ENCODE measurements around the gene OPA1. TPM values are rescaled to one million over a fixed set of nuclear protein-coding genes. Genes with fewer than 3 reads are reported as not detected.
A peak's percentile ranks its signal among the peaks of the same experiment; 100 is the strongest.

Gene OPA1
- polyA plus RNA-seq (24.2 to 50.1 TPM (median 36.0 TPM) in 3 replicates), polyA minus RNA-seq (26.6 to 131 TPM (median 82.9 TPM) in 3 replicates)
- 122 TPM for polyA plus RNA-seq (2011; ENCODE audit: low read depth)
- 28.4 and 60.2 TPM in 2 replicates for polyA plus RNA-seq (2011; cell fraction: cytosol; rRNA removed)
- 31.4 and 40.4 TPM in 2 replicates for polyA plus RNA-seq (2011; cell fraction: nucleus; rRNA removed)
- 29.2 and 33.6 TPM in 2 replicates for polyA plus RNA-seq (2012; ENCODE audit: low replicate concordance)
- polyA minus RNA-seq (2011; cell fraction: cytosol; rRNA and poly(A)+ RNA removed): 63.9 TPM
- polyA minus RNA-seq (2011; cell fraction: nucleus; rRNA and poly(A)+ RNA removed): 52.4 and 78.2 TPM in 2 replicates

- Histone ChIP-seq H3K9me1 (ENCODE audit: control insufficient read depth, extremely low read depth, insufficient read depth, low read length) (no peaks in the 10 kb centered on the region), H4K20me1 (ENCODE audit: control insufficient read depth, extremely low read depth, insufficient read depth, low read length) (peaks cover 2% of the 10 kb centered on the region), H2AFZ (ENCODE audit: control insufficient read depth, low read length) (peak within 1 kb of the TSS; percentile 88), H3K36me3 (ENCODE audit: control insufficient read depth in 2 of 2, extremely low read depth in 1 of 2, insufficient read depth in 2 of 2, low read length in 2 of 2) (peaks cover 0 to 4% of the 10 kb centered on the region in 2 experiments), H3K27me3 (ENCODE audit: control insufficient read depth, extremely low read depth, insufficient read depth, low read length) (no peaks in the 10 kb centered on the region), H3K4me2 (ENCODE audit: control insufficient read depth, extremely low read depth, insufficient read depth, low read depth, low read length) (peak within 1 kb of the TSS; percentile 86), H3K79me2 (ENCODE audit: control insufficient read depth, insufficient read depth, low read length) (peaks cover 49% of the 10 kb centered on the region), H3K9ac (ENCODE audit: control insufficient read depth, extremely low read depth, insufficient read depth, low read length) (peak within 1 kb of the TSS; percentile 95), H3K9me3 (ENCODE audit: control insufficient read depth, low read depth, low read length) (no peaks in the 10 kb centered on the region), H3K4me1 (ENCODE audit: control insufficient read depth, extremely low read depth, insufficient read depth, low read length) (peaks cover 29% of the 10 kb centered on the region), H3K27ac (ENCODE audit: control insufficient read depth, insufficient read depth, low read length) (peak within 1 kb of the TSS; percentile 82), H3K4me3 (ENCODE audit: control insufficient read depth in 2 of 3, extremely low read depth in 1 of 3, insufficient read depth in 2 of 3, low read depth in 1 of 3, low read length in 3 of 3) (peak within 1 kb of the TSS; percentile 79 to 94 (median 91))
- peak; percentile 91 for DNase-seq (ENCODE audit: low read depth, low spot score)
- TF ChIP-seq CTCF (optimal IDR thresholded peaks at IDR 0.05 in 1 of 3, IDR thresholded peaks at IDR 0.05 in 1 of 3, conservative IDR thresholded peaks at IDR 0.05 in 1 of 3; ENCODE audit: extremely low read depth in 1 of 3, insufficient read depth in 2 of 3, low read length in 3 of 3) (peak; percentile 12 to 41 (median 24)), EZH2 (IDR thresholded peaks at IDR 0.05; ENCODE audit: low read length) (no peak)
- peak; percentile 44 for FAIRE-seq
- dilution Hi-C loops (cut with MboI; ENCODE audit: extremely low pct_ligation_motif_present, low sequenced_read_pairs): no loop called here
Observed at GRCh38 chr3:193592841-193593667, at the start of gene OPA1. Gene OPA1, plus strand, starts transcription at chr3:193593208. Its CDS starts 170 bp downstream, at chr3:193593378.

GRCh38 chr3:193544289-193544688 lies 48.7 kb upstream of the OPA1 start:
- H3K4me3 ChIP-seq (ENCODE audit: control insufficient read depth in 2 of 3, extremely low read depth in 1 of 3, insufficient read depth in 2 of 3, low read depth in 1 of 3, low read length in 3 of 3): no peak overlapping the region
- H3K79me2 ChIP-seq (ENCODE audit: control insufficient read depth, insufficient read depth, low read length): no peaks in the 10 kb centered on the region
- no peaks in the 10 kb centered on the region for H3K9me3 ChIP-seq (ENCODE audit: control insufficient read depth, low read depth, low read length)
- FAIRE-seq (no peak), DNase-seq (ENCODE audit: low read depth, low spot score) (no peak)
- H3K4me1 ChIP-seq (ENCODE audit: control insufficient read depth, extremely low read depth, insufficient read depth, low read length): no peaks in the 10 kb centered on the region
- TF ChIP-seq CTCF (optimal IDR thresholded peaks at IDR 0.05 in 1 of 3, IDR thresholded peaks at IDR 0.05 in 1 of 3, conservative IDR thresholded peaks at IDR 0.05 in 1 of 3; ENCODE audit: extremely low read depth in 1 of 3, insufficient read depth in 2 of 3, low read length in 3 of 3) (no peak), EZH2 (IDR thresholded peaks at IDR 0.05; ENCODE audit: low read length) (no peak)
- no peaks in the 10 kb centered on the region for H3K36me3 ChIP-seq (ENCODE audit: control insufficient read depth in 2 of 2, extremely low read depth in 1 of 2, insufficient read depth in 2 of 2, low read length in 2 of 2)
- no peak overlapping the region for H2AFZ ChIP-seq (ENCODE audit: control insufficient read depth, low read length)
- H3K9ac ChIP-seq (ENCODE audit: control insufficient read depth, extremely low read depth, insufficient read depth, low read length): no peak overlapping the region
- no peak overlapping the region for H3K4me2 ChIP-seq (ENCODE audit: control insufficient read depth, extremely low read depth, insufficient read depth, low read depth, low read length)
- H4K20me1 ChIP-seq (ENCODE audit: control insufficient read depth, extremely low read depth, insufficient read depth, low read length): no peaks in the 10 kb centered on the region
- H3K27ac ChIP-seq (ENCODE audit: control insufficient read depth, insufficient read depth, low read length): no peak overlapping the region
- no peaks in the 10 kb centered on the region for H3K9me1 ChIP-seq (ENCODE audit: control insufficient read depth, extremely low read depth, insufficient read depth, low read length)
- no peaks in the 10 kb centered on the region for H3K27me3 ChIP-seq (ENCODE audit: control insufficient read depth, extremely low read depth, insufficient read depth, low read length)
- dilution Hi-C loops (cut with MboI; ENCODE audit: extremely low pct_ligation_motif_present, low sequenced_read_pairs): no loop called here
